Lower leg skin (tissue), 4 donors: ENCODE measurements around the gene SPPL3. TPM values are rescaled to one million over a fixed set of nuclear protein-coding genes. Genes with fewer than 3 reads are reported as not detected.

Experiments used
- DNase-seq, 2 donors: peaks; one replicate each; pipeline ENCODE4 v3.0.0-alpha.2; 2019; ENCODE audit warnings: low spot score in 2 of 2
- H3K4me3 ChIP-seq: fragments of 200-600 bp; sonication (generic); 2 replicates; pipeline ENCODE4 v1.5.1; 2017; ENCODE audit warnings: mild to moderate bottlenecking, low read depth; ENCODE audit not compliant: poor library complexity, severe bottlenecking
- CTCF ChIP-seq, 3 donors: fragments of 450-650 bp; IDR thresholded peaks; one replicate each; pipeline ENCODE4 v1.5.1; 2016; ENCODE audit warnings: antibody characterized with exemption in 3 of 3, mild to moderate bottlenecking in 3 of 3, moderate library complexity in 2 of 3
- POLR2A ChIP-seq, 2 donors: fragments of 450-650 bp; IDR thresholded peaks; one replicate each; pipeline ENCODE4 v1.6.1; 2016 to 2017; ENCODE audit warnings: antibody characterized with exemption in 2 of 2, mild to moderate bottlenecking in 1 of 2, moderate library complexity in 1 of 2
- WGBS, 2 donors: methylation state at CpG; one replicate each; pipeline ENCODE4 v1.1.5; 2018; 5-methylcytosine and 5-hydroxymethylcytosine counted together
- intact Hi-C: fragments of 100-400 bp; cut with DNase I; formaldehyde crosslinking; loops from one replicate; pipeline ENCODE4 v1.15.0; 2023; ENCODE audit warnings: low total_unique reads
- total RNA-seq, 4 donors: library from RNA; depleted of rRNA; stranded (reverse); fragments of >200 nt; gene quantifications; one replicate each; pipeline ENCODE4 v1.1.0, GENCODE V29; 2016

The SPPL3 gene
- total RNA-seq, 4 donors from 2014 or later: 47.3 to 59.0 (median 52.4) TPM

GRCh38 chr12:120853188-120853587, 51.0 kb downstream of the SPPL3 start:
- H3K4me3 ChIP-seq: no peak overlapping the region
- TF ChIP-seq POLR2A (IDR thresholded peaks at IDR 0.05): no peak
- no peak for TF ChIP-seq CTCF (IDR thresholded peaks at IDR 0.05)
- no peak for DNase-seq
- intact Hi-C loops: no loop called here
- 57 to 59% methylated on average over 3 of the region's 3 CpGs for WGBS, 2 donors

- 55 to 68% methylated on average over 4 of the region's 4 CpGs for WGBS, 2 donors
- DNase-seq: no peak
- intact Hi-C loops: no loop called here
- no peak for TF ChIP-seq CTCF (IDR thresholded peaks at IDR 0.05)
- no peak for TF ChIP-seq POLR2A (IDR thresholded peaks at IDR 0.05)
- H3K4me3 ChIP-seq: no peak overlapping the region
Measured at GRCh38 chr12:120851944-120852343, 52.2 kb downstream of the SPPL3 start.

GRCh38 chr12:120851444-120851843, 52.7 kb downstream of the SPPL3 start:
- 78 to 83% methylated on average over 7 of the region's 7 CpGs for WGBS, 2 donors
- no peak overlapping the region for H3K4me3 ChIP-seq
- no peak for DNase-seq
- intact Hi-C loops: no loop called here
- TF ChIP-seq CTCF (IDR thresholded peaks at IDR 0.05) (no peak), POLR2A (IDR thresholded peaks at IDR 0.05) (no peak)

- intact Hi-C loops: no loop called here
- TF ChIP-seq CTCF (IDR thresholded peaks at IDR 0.05) (no peak), POLR2A (IDR thresholded peaks at IDR 0.05) (no peak)
- WGBS, 2 donors: 34 to 48% methylated on average over 2 of the region's 2 CpGs
- H3K4me3 ChIP-seq: no peak overlapping the region
- no peak for DNase-seq
Measured at GRCh38 chr12:120849765-120850164, 54.4 kb downstream of the SPPL3 start.

- DNase-seq: no peak
- TF ChIP-seq POLR2A (IDR thresholded peaks at IDR 0.05): no peak
- no peak for TF ChIP-seq CTCF (IDR thresholded peaks at IDR 0.05)
- H3K4me3 ChIP-seq: no peak overlapping the region
- WGBS, 2 donors: 28 to 40% methylated on average over 3 of the region's 3 CpGs
- intact Hi-C loops: no loop called here
Measured at GRCh38 chr12:120847814-120848213, 56.3 kb downstream of the SPPL3 start.

- WGBS, 2 donors: 35 to 45% methylated on average over 4 of the region's 4 CpGs
- TF ChIP-seq POLR2A (IDR thresholded peaks at IDR 0.05) (no peak), CTCF (IDR thresholded peaks at IDR 0.05) (no peak)
- no peak for DNase-seq
- intact Hi-C loops: no loop called here
- H3K4me3 ChIP-seq: no peak overlapping the region
Measured at GRCh38 chr12:120847392-120847791, 56.8 kb downstream of the SPPL3 start.
